Left lung (tissue), 10 donors: Measurements from ENCODE around the gene APBA2. TPM values are rescaled to one million over a fixed set of nuclear protein-coding genes. Genes with fewer than 3 reads are reported as not detected.

Experiments used
- ATAC-seq: fragments of 200-7000 bp; cut with Tn5 transposase; one replicate; pipeline ENCODE4 v1.9.1; 2020; ENCODE audit warnings: moderate library complexity
- DNase-seq, 4 donors: peaks; one replicate each; pipeline ENCODE4 v3.0.0-alpha.2; 2013 to 2020
- H3K27ac ChIP-seq, 2 donors: fragments of 200-600 bp; sonication (generic) in 1 of 2; one replicate each; pipeline versions ENCODE4 v1.5.0 to v1.8.0; 2020 to 2021
- H3K27me3 ChIP-seq, 2 donors: fragments of 200-600 bp; sonication (generic) in 1 of 2; one replicate each; pipeline versions ENCODE4 v1.5.0 to v1.8.0; 2020 to 2021
- H3K36me3 ChIP-seq, 2 donors: fragments of 200-600 bp; sonication (generic) in 1 of 2; one replicate each; pipeline versions ENCODE4 v1.5.0 to v1.8.0; 2020 to 2021
- H3K4me1 ChIP-seq, 2 donors: fragments of 200-600 bp; one replicate each; pipeline ENCODE4 v1.8.0; 2021
- H3K4me3 ChIP-seq, 2 donors: fragments of 200-600 bp; sonication (generic) in 1 of 2; one replicate each; pipeline versions ENCODE4 v1.5.0 to v1.8.0; 2020 to 2021; ENCODE audit warnings: mild to moderate bottlenecking in 1 of 2
- H3K9me3 ChIP-seq, 2 donors: fragments of 200-600 bp; sonication (generic) in 1 of 2; one replicate each; pipeline versions ENCODE4 v1.5.0 to v1.8.0; 2020 to 2021
- CTCF ChIP-seq, 2 donors: fragments of 200-600 bp; sonication (generic) in 1 of 2; IDR thresholded peaks; one replicate each; pipeline versions ENCODE4 v1.5.0 to v1.8.0; 2021; ENCODE audit warnings: antibody characterized with exemption in 2 of 2
- intact Hi-C, 2 donors: fragments of 100-400 bp; cut with DNase I; formaldehyde crosslinking; loops; one replicate each; pipeline versions ENCODE4 v1.11.2 to v1.14.2; 2022
- polyA plus RNA-seq, 6 donors: library from polyadenylated mRNA; unstranded; fragments of 120-200 nt; gene quantifications; one replicate each; pipeline ENCODE4 v1.2.1, GENCODE V29; 2013; ENCODE audit not compliant: insufficient read length in 6 of 6
- total RNA-seq, 2 donors: library from RNA; stranded (reverse); fragmentation: NEBNext Ultra II Directional; extraction: Animal tissue kit (Norgen Biotek cat#: 25700); gene quantifications; one replicate each; pipeline ENCODE4 v1.2.1, GENCODE V29; 2021
- donor health status: DM: no; HTN: yes; CAD: no.
- donor health status: DM: no; HTN: no; CAD: no.

The APBA2 gene
- total and polyA plus RNA-seq, 8 donors, result 3.9 to 18.4 (median 11.1) TPM

- H3K9me3 ChIP-seq, result peaks cover 0 to 6% of the 10 kb centered on the region in 2 donors
- no peak for DNase-seq
- intact Hi-C loops, result no loop called here
Measured at GRCh38 chr15:29035336-29036285, 149.8 kb downstream of the APBA2 start.

GRCh38 chr15:29037997-29038705 is 152.4 kb downstream of the APBA2 start:
- no peak overlapping the region for H3K27ac ChIP-seq
- no peak for ATAC-seq

More at GRCh38 chr15:29035336-29036285, 149.8 kb downstream of the APBA2 start:
- no peaks in the 10 kb centered on the region for H3K36me3 ChIP-seq
- no peaks in the 10 kb centered on the region for H3K27me3 ChIP-seq
- H3K4me1 ChIP-seq, result no peaks in the 10 kb centered on the region
- H3K4me3 ChIP-seq, result no peak overlapping the region
- no peak overlapping the region for H3K27ac ChIP-seq
- ATAC-seq, result no peak
- no peak for TF ChIP-seq CTCF (IDR thresholded peaks at IDR 0.05)

GRCh38 chr15:29039466-29040369 is 153.9 kb downstream of the APBA2 start:
- Histone ChIP-seq H3K27ac (no peak overlapping the region), H3K27me3 (no peaks in the 10 kb centered on the region), H3K9me3 (no peaks in the 10 kb centered on the region), H3K4me1 (no peaks in the 10 kb centered on the region), H3K36me3 (no peaks in the 10 kb centered on the region), H3K4me3 (no peak overlapping the region)
- TF ChIP-seq CTCF (IDR thresholded peaks at IDR 0.05), result no peak
- ATAC-seq, result no peak
- DNase-seq, result no peak
- intact Hi-C loops, result no loop called here

More at GRCh38 chr15:29037997-29038705, 152.4 kb downstream of the APBA2 start:
- Histone ChIP-seq H3K36me3 (no peaks in the 10 kb centered on the region), H3K9me3 (no peaks in the 10 kb centered on the region), H3K4me3 (no peak overlapping the region), H3K27me3 (no peaks in the 10 kb centered on the region), H3K4me1 (no peaks in the 10 kb centered on the region)
- TF ChIP-seq CTCF (IDR thresholded peaks at IDR 0.05), result no peak
- intact Hi-C loops, result no loop called here
- no peak for DNase-seq

GRCh38 chr15:29040370-29040751 is 154.6 kb downstream of the APBA2 start:
- Histone ChIP-seq H3K4me1 (no peaks in the 10 kb centered on the region), H3K27me3 (no peaks in the 10 kb centered on the region), H3K9me3 (no peaks in the 10 kb centered on the region), H3K4me3 (no peak overlapping the region), H3K36me3 (no peaks in the 10 kb centered on the region), H3K27ac (no peak overlapping the region)
- ATAC-seq, result no peak
- DNase-seq, result peak in 1 of 4 donors; percentile 34
- intact Hi-C loops, result no loop called here
- TF ChIP-seq CTCF (IDR thresholded peaks at IDR 0.05), result no peak
